HG02884 (cell line): ENCODE data around the gene DNAJB6.
"Not testable (repeated sequence)": the region's sequence is repeated elsewhere in the genome, so short reads cannot be mapped to it uniquely, and the experiment has no call there.

Experiments
- ATAC-seq: cut with Tn5 transposase; IDR thresholded peaks from one replicate; pipeline ENCODE4 v1.9.1; 2021; ENCODE audit warnings: mild to moderate bottlenecking, moderate library complexity; ENCODE audit not compliant: unreplicated experiment

Gene DNAJB6

DNA sequence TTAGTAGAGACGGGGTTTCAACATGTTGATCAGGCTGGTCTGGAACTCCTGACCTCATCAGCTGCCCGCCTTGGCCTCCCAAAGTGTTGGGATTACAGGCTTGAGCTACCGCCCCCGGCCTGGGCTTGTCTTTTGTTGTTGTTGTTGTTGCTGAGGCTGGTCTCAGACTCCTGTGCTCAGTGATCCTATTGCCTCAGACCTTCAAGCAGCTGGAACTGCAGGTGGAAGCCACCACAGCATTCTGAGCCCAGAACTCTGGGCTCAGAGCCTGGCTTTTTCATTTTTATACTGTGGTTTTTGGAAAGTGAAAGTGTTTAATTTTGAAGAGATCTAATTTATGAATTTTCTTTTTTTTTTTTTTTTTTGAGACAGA is 16.2 kb upstream of the DNAJB6 start:
- no peak for ATAC-seq

- ATAC-seq, result no peak
Observed at GRCh38 chr7:157323401-157323800, 13.4 kb upstream of the DNAJB6 start.

DNA sequence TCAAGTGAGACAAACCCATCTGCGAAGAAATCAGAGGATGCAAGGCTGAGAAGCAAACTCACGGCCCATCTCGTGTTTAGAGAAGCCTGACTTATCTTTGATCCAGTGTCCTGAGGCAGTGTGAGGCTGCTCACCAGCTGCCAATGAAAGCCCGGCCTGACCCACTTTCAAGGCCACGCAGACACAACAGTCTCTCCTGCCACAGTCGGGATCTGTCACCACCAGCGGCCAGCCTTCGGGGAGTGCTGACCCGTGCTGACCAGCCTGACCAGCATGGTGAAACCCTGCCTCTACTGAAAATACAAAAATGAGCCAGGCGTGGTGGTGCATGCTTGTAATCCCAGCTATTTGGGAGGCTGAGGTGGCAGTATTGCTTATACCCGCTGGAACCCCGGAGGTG is 7.4 kb upstream of the DNAJB6 start:
- ATAC-seq, result no peak

GRCh38 chr7:157330567-157330966 is 6.2 kb upstream of the DNAJB6 start:
- not testable (repeated sequence) for ATAC-seq

- not testable (repeated sequence) for ATAC-seq
Observed at GRCh38 chr7:157331049-157331448, 5.8 kb upstream of the DNAJB6 start.

- ATAC-seq, result no peak
Observed at GRCh38 chr7:157335236-157335635, 1.6 kb upstream of the DNAJB6 start.

- ATAC-seq, result no peak
Observed at GRCh38 chr7:157335991-157336382, 817 bp upstream of the DNAJB6 start.

GRCh38 chr7:157337316-157338149 is 729 bp downstream of the DNAJB6 start:
- ATAC-seq, result peak; percentile 42

- ATAC-seq, result peak; percentile 26
Observed at GRCh38 chr7:157339777-157340677, 3.2 kb downstream of the DNAJB6 start.

DNA sequence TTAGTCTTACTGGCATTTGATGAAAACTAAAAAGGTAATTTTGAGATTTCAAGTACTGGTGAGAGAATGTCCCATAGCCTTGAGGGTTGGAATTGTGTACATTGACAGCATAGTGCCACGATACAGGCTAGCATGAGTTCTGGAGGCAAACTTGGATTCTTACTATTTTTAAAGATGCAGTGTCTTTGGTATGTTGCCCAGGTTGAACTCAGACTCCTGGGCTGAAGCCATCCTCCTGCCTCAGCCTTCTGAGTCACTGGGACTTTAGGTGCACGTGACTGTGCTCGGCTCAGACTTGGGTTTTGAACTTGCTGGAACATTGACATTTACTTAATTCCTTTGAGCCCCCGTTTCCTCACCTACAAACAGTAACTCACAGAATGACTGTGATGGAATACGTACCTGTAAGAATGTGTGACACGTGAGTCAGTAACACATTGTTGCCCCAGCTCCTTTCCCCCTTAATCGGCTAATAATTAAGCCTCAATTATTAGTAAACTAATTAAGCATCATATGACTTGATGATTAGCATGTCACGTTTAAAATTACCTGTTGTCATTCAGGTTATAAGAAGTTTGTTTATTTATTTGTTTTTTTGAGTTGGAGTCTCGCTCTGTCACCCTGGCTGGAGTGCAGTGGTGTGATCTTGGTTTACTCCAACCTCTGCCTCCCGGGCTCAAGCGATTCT is 10.6 kb downstream of the DNAJB6 start:
- no peak for ATAC-seq

- ATAC-seq, result no peak
Observed at GRCh38 chr7:157348548-157348947, 11.7 kb downstream of the DNAJB6 start.

DNA sequence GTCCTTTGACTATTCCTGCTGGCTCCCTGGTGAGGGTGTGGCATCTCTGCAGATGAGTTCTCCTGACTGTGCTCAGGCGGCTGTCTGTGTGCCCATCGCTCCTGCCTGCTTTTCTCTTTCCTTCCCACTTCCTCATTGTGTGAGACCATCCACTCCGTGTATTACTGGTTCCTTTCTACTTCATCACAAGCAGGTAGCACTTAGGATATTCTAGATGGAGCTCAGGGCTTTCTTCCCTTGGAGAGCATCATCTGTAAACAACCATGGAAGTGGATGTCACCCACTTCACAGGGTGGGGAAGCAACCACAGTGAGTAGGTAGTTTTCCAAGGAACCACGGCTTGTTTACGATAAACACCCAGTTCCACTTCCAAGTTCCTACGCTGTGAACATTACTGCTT is 15.7 kb downstream of the DNAJB6 start:
- ATAC-seq, result no peak

GRCh38 chr7:157355784-157356511 is 19.1 kb downstream of the DNAJB6 start:
- no peak for ATAC-seq

GRCh38 chr7:157357129-157358040 is 20.6 kb downstream of the DNAJB6 start:
- ATAC-seq, result peak; percentile 89

DNA sequence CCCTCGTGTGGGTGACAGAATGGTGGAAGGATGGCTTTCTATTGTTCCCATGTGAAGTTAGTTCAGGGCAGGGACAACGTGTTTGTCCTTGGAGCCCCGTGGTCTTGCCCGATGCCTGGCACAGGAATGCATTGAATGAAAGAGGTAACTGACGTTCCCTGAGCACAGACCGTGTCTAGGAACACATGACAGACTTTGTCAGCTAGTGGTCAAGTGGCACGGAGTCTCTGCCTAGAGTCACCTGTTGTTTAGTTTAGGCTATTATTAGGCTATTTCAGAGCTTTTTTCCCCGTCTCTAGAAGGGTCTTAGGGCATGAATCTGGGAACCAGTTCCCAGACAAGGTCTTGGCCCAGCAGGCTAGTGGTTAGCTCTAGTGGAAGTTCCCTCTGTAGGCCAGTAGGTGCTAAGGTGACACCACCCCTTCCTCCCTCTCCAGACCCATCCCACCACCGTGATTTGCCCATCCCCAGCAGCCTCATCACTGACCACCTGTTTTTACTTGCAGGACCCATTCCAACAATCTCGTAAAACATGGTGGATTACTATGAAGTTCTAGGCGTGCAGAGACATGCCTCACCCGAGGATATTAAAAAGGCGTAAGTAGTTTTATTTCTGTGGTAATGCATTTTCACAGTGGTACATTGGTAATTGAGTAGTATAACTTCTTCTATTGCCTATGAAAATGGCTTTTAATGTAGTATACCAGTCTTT is 21.4 kb downstream of the DNAJB6 start:
- no peak for ATAC-seq

- ATAC-seq, result no peak
Observed at GRCh38 chr7:157358753-157359096, 21.9 kb downstream of the DNAJB6 start.

DNA sequence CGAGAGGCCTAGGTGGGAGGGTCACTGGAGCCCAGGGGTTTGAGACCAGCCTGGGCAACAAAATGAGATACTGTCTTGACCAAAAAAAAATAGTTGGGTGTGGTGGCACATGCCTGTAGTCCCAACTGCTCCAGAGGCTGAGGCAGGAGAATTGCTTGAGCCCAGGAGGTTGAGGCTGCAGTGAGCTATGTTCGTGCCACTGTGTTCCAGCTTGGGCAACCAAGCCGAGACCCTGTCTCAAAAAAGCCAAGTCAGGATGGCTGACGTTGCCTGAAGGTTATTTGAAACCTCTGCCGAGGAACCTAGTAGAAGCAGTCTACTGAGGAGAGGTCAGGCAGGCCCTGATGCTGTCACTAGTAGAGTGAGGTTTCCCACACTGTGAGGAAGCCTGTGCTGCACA is 22.8 kb downstream of the DNAJB6 start:
- ATAC-seq, result no peak

GRCh38 chr7:157360483-157361025 is 23.8 kb downstream of the DNAJB6 start:
- ATAC-seq, result no peak

GRCh38 chr7:157361537-157361936 is 24.7 kb downstream of the DNAJB6 start:
- no peak for ATAC-seq
